TTC549 (cell line): ENCODE results near the gene OR5B3.
"Not testable (repeated sequence)": the region's sequence is repeated elsewhere in the genome, so short reads cannot be mapped to it uniquely, and the experiment has no call there.

ENCODE experiments used
- FAIRE-seq: peaks from 2 replicates; lab custom pipeline; 2012; peaks lifted over from hg19 to GRCh38; lab: Jason Lieb, UNC

The OR5B3 gene

GRCh38 chr11:58406774-58407173 lies at the start of gene OR5B3:
Gene OR5B3 (minus strand): TSS chr11:58406874. CDS start chr11:58403409, 3,465 bp downstream.
- FAIRE-seq = no peak

DNA sequence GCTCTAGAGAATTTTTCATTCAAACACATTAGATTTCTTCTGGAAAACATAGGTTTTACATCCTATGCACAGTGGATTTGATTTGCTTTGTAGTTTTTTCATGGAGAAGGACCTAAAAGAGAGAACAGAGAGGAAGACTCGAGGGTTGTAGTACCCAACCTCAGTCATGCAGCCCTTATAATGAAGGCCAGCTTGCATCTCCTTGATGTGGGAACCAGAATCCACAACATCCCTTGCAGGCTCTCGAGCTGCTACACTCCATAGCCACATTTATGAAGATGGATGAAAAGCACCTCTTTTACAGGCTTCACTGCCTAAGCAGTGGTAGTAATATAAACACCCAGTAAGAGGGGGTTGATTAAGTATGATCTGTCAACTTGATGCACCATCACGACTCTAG lies 44.9 kb upstream of the OR5B3 start:
- FAIRE-seq = no peak

GRCh38 chr11:58446294-58446693 lies 39.6 kb upstream of the OR5B3 start:
- FAIRE-seq = no peak

DNA sequence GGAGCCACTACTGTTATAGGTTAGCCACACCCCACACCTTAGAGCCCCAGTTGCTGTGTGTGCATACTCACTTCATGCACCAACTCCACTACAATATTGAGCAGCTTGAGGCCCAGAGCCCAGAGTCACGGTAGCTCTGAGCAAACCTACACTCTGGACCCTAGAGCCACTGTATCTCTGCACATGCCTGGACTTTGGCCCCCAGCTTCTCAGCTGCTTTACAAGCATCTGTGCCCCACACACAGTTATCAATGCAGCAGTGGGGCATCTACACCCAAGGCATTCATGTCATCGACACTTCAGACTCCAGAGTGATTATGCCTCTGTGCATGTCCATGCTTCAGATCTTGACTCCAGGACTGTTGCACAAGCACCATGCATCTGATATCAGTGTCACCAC lies 37.6 kb upstream of the OR5B3 start:
- FAIRE-seq = no peak

DNA sequence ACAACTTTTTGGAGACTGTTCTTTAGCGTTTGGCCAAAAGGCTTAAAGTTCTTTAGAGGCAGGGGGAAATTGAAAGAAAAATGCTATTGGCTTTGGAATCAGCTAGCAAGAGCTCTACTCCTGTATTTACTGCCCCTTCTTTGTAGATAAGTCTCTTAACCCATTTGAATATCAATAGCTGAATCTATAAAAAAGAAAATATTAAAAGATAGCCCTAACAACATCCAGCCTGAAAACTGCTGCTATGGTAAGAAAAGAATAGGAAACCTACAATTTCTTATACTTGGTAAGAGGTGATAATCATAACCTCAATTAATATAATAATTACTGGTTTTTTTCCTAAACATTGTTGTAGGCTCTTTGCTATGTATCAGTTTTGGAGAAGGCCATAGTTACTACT lies 35.5 kb upstream of the OR5B3 start, which contains the start of gene OR5B12:
Gene OR5B12 (minus strand): TSS at position 101 of the 400 bp plus-strand sequence. CDS start 2,085 bp downstream, outside the sequence.
- FAIRE-seq = no peak

- no peak for FAIRE-seq
These were observed 31.8 kb upstream of the OR5B3 start for GRCh38 chr11:58438486-58438885.

- FAIRE-seq = no peak
These were observed 27.5 kb upstream of the OR5B3 start for GRCh38 chr11:58434217-58434616.

DNA sequence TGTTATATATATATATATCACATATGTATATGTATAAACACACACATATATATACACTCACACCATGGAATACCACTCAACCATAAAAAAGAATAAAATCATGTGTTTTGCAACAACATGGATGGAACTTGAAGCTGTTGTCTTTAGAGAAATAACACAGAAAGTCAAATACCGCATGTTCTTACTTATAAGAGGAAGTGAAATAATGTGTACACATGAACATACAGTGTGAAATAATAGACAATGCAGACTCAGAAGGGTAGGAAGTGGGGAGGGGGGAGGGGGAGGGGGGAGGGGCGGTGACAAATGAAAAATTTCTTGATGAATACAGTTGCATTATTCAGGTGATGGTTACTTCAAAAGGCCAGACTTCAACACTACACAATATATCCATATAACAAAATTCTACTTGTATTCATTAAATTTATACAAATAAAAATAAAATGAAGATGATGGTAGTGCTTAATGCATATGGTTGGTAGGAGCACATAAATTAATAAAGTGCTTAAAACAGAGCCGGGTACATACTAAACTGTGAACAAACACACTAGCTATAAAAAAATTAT lies 27.0 kb upstream of the OR5B3 start:
- no peak for FAIRE-seq

GRCh38 chr11:58429273-58429672 lies 22.6 kb upstream of the OR5B3 start:
- no peak for FAIRE-seq

DNA sequence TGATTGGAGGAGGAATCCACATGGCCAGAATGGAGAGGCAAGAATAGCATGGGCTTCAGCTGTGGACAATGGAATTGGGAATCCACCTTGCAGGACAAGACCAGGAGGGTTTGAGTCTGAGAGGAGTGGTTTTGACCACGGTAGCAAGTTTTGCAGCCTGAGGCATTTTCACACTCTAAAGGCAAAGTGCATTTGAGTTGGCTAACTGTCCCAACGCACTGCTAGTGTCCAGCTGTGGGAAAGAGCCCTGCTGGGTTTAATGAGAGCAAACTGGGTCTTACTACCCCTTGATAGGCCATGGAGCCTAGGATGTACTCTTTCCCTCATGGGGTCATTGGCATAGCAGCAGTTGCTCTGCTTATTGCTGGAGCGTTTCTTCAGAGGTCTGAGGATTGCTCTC lies 21.3 kb upstream of the OR5B3 start, which contains the start of gene OR5B2:
Gene OR5B2 (minus strand): TSS at position 101 of the 400 bp plus-strand sequence. CDS start 4,860 bp downstream, outside the sequence.
- no peak for FAIRE-seq

DNA sequence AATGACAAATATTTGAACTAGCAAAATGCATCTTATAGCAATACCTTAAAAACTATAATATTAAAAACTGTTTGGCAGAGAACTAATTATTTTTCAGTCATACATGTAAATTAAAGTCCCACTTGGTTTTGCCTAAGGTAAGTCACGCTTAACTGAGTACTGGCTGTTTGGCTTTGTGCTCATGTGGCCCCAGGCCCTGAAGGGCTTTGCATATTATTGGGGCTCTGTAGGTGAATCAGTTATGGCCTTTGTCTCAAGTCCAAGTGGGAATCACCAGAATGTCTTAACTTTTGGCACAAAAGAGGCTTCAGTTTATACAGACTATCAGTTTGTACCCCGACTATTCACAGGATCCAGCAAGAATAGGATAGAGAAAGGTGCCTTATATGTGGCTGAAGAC lies 7.1 kb downstream of the OR5B3 start:
- not testable (repeated sequence) for FAIRE-seq

DNA sequence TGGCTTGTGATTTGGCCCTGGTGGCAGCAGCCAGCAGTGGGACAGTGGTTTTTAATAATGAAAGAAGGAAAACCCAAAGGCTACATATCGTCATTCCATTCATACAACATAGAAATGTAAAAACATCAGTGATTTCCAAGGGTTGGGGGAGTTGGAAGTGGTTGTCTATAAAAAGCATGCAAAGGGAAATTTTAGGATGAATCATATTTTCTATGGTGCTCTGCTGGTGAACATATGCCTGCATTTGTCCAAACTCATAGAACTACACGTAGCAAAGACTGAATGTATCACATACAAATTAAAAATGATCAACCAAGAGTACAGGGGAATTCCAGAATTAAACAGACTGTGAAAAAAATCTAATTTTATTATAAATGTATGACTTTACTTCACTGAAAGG lies 11.1 kb downstream of the OR5B3 start:
- FAIRE-seq = no peak

- no peak for FAIRE-seq
These were observed 12.5 kb downstream of the OR5B3 start for GRCh38 chr11:58394195-58394594.

DNA sequence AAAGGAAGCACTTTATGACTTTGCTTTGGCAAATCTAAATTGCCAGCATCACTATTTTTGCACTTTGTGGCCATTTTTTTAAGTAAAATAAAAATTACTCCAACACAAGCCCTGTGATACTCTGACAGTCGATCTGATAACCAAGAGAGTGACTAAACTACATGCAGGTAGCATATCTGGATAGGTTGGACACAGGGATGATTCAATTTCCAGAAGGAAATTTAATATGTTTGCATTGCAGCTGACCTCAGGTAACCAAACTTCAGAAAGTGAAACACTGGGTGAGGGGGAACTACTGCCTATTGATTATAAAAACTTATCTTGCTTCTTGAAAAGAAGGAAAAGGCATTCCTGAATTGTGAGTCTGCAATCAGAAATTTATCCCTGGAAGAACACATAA lies 13.9 kb downstream of the OR5B3 start:
- no peak for FAIRE-seq

GRCh38 chr11:58391879-58392278 lies 14.8 kb downstream of the OR5B3 start:
- no peak for FAIRE-seq

- FAIRE-seq = no peak
These were observed 16.1 kb downstream of the OR5B3 start for GRCh38 chr11:58390551-58391063.

- no peak for FAIRE-seq
These were observed 47.7 kb downstream of the OR5B3 start, which contains the start of gene OR5B17 for GRCh38 chr11:58358969-58359368. Gene OR5B17 (minus strand): TSS chr11:58359069. CDS start chr11:58359069, 0 bp downstream.

DNA sequence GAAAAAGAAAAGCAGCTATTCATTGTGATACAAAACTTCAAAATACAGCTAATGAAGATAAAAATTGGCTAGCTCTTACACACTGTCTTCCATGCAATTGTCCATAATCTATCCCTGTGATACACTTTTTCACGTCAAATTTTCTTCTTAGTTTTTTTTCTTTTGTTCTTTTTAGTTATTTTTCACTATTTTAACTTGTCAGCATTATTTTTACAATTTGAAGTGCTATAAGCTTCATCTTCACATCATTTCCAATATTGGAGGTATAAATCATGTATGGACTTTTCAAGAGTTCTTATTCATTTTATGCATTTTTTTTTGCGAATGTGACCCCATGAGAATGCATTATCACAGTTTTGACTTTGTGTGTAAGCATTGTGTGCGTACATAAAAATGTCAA lies 51.9 kb downstream of the OR5B3 start:
- FAIRE-seq = no peak
